Keratinocyte (primary cell): ENCODE measurements around the gene DPYD. TPM values are rescaled to one million over a fixed set of nuclear protein-coding genes. Genes with fewer than 3 reads are reported as not detected.

ENCODE experiments used
- DNase-seq: peaks from one replicate; pipeline ENCODE4 v3.0.0-alpha.2; 2011; ENCODE audit warnings: low read depth, missing footprints, low spot score
- FAIRE-seq: peaks from 2 replicates; lab custom pipeline; 2011; peaks lifted over from hg19 to GRCh38; lab: Jason Lieb, UNC
- H2AFZ ChIP-seq: 2 replicates; pipeline ENCODE4 v1.6.0; 2012; ENCODE audit warnings: low read length, control low read depth, inconsistent platforms; ENCODE audit not compliant: control insufficient read depth
- H3K27ac ChIP-seq: 2 replicates; pipeline ENCODE4 v1.5.1; 2011; ENCODE audit warnings: low read length; ENCODE audit not compliant: control insufficient read depth, insufficient read depth
- H3K27me3 ChIP-seq: 3 replicates; pipeline ENCODE4 v1.6.0; 2011; ENCODE audit warnings: low read length; ENCODE audit not compliant: control insufficient read depth, insufficient read depth; ENCODE audit errors: extremely low read depth
- H3K36me3 ChIP-seq, 2 experiments: 2 replicates in 1 of 2; 3 replicates in 1 of 2; pipeline ENCODE4 v1.5.1; 2011; ENCODE audit warnings: low read length in 2 of 2, mild to moderate bottlenecking in 1 of 2; ENCODE audit not compliant: control insufficient read depth in 2 of 2, insufficient read depth in 2 of 2; ENCODE audit errors: extremely low read depth in 1 of 2
- H3K4me1 ChIP-seq: 3 replicates; pipeline ENCODE4 v1.5.1; 2011; ENCODE audit warnings: low read length; ENCODE audit not compliant: control insufficient read depth, insufficient read depth; ENCODE audit errors: extremely low read depth
- H3K4me2 ChIP-seq: 3 replicates; pipeline ENCODE4 v1.6.0; 2011; ENCODE audit warnings: low read depth, low read length; ENCODE audit not compliant: control insufficient read depth, insufficient read depth; ENCODE audit errors: extremely low read depth
- H3K4me3 ChIP-seq, 3 experiments: fragments of 200-600 bp in 1 of 3; sonication (generic) in 1 of 3; 2 replicates in 2 of 3; 3 replicates in 1 of 3; pipeline ENCODE4 v1.5.1; 2011 to 2016; ENCODE audit warnings: low read length in 3 of 3, mild to moderate bottlenecking in 3 of 3, control low read depth in 2 of 3, inconsistent platforms in 1 of 3, low read depth in 1 of 3, mixed read lengths in 1 of 3, mixed run types in 1 of 3, moderate library complexity in 1 of 3; ENCODE audit not compliant: control insufficient read depth in 2 of 3, insufficient read depth in 2 of 3; ENCODE audit errors: extremely low read depth in 1 of 3
- H3K79me2 ChIP-seq: 2 replicates; pipeline ENCODE4 v1.6.0; 2012; ENCODE audit warnings: low read length; ENCODE audit not compliant: control insufficient read depth, insufficient read depth
- H3K9ac ChIP-seq: 3 replicates; pipeline ENCODE4 v1.6.0; 2011; ENCODE audit warnings: low read length; ENCODE audit not compliant: control insufficient read depth, insufficient read depth; ENCODE audit errors: extremely low read depth
- H3K9me1 ChIP-seq: 3 replicates; pipeline ENCODE4 v1.6.0; 2011; ENCODE audit warnings: low read length; ENCODE audit not compliant: control insufficient read depth, insufficient read depth; ENCODE audit errors: extremely low read depth
- H3K9me3 ChIP-seq: 2 replicates; pipeline ENCODE4 v1.5.1; 2012; ENCODE audit warnings: low read depth, low read length; ENCODE audit not compliant: control insufficient read depth
- H4K20me1 ChIP-seq: 3 replicates; pipeline ENCODE4 v1.6.0; 2011; ENCODE audit warnings: low read length; ENCODE audit not compliant: control insufficient read depth, insufficient read depth; ENCODE audit errors: extremely low read depth
- CTCF ChIP-seq, 3 experiments: IDR thresholded peaks in 1 of 3; conservative IDR thresholded peaks in 1 of 3; optimal IDR thresholded peaks in 1 of 3; 2 replicates in 2 of 3; 3 replicates in 1 of 3; pipeline versions ENCODE3 to v1.5.1; 2011; ENCODE audit warnings: low read length in 3 of 3, mild to moderate bottlenecking in 3 of 3, moderate library complexity in 2 of 3, control low read depth in 1 of 3, inconsistent platforms in 1 of 3; ENCODE audit not compliant: insufficient read depth in 2 of 3; ENCODE audit errors: extremely low read depth in 1 of 3
- EZH2 ChIP-seq: IDR thresholded peaks from one replicate; pipeline ENCODE4 v1.6.1; 2012; ENCODE audit warnings: inconsistent platforms, mild to moderate bottlenecking, low read length, moderate library complexity
- dilution Hi-C: fragments of 300-500 bp; cut with MboI; formaldehyde crosslinking; loops from one replicate; pipeline ENCODE4 v1.7.0; 2020; ENCODE audit warnings: low sequenced_read_pairs; ENCODE audit not compliant: extremely low pct_ligation_motif_present
- polyA plus RNA-seq, 5 experiments: library from polyadenylated mRNA; depleted of rRNA in 3 of 5; stranded (reverse) in 3 of 5; stranded (forward) in 1 of 5; unstranded in 1 of 5; fragments of >200 nt; gene quantifications; 1 replicate in 1 of 5; 2 replicates in 3 of 5; 3 replicates in 1 of 5; pipeline versions ENCODE4 v1.2.1 to v1.2.3, GENCODE V29; 2011 to 2012; ENCODE audit warnings: missing spikeins in 2 of 5, low read depth in 1 of 5, low replicate concordance in 1 of 5

DPYD gene
- polyA plus RNA-seq, 1 donor (not counting 4 experiments of a cell fraction or from before 2014, with no cell fraction given) = 1.9 TPM

- H3K4me3 ChIP-seq = no peak overlapping the region
- H3K9me3 ChIP-seq = no peaks in the 10 kb centered on the region
- H3K4me2 ChIP-seq = no peak overlapping the region
- TF ChIP-seq EZH2 (no peak), CTCF (optimal IDR thresholded peaks at IDR 0.05 in 1 of 3, IDR thresholded peaks at IDR 0.05 in 1 of 3, conservative IDR thresholded peaks at IDR 0.05 in 1 of 3; ENCODE audit: extremely low read depth in 1 of 3, insufficient read depth in 2 of 3, low read length in 3 of 3) (no peak)
- no peaks in the 10 kb centered on the region for H3K79me2 ChIP-seq
- DNase-seq = no peak
- no peaks in the 10 kb centered on the region for H4K20me1 ChIP-seq
- dilution Hi-C loops = no loop called here
- no peaks in the 10 kb centered on the region for H3K27me3 ChIP-seq
- H3K4me1 ChIP-seq = no peaks in the 10 kb centered on the region
- H3K9ac ChIP-seq = no peak overlapping the region
- no peak overlapping the region for H2AFZ ChIP-seq
- H3K36me3 ChIP-seq = no peaks in the 10 kb centered on the region
- H3K27ac ChIP-seq = no peak overlapping the region
- no peaks in the 10 kb centered on the region for H3K9me1 ChIP-seq
- FAIRE-seq = no peak
Observed at GRCh38 chr1:97505289-97505688, 415.5 kb downstream of the DPYD start.

GRCh38 chr1:97502360-97502759 is 418.5 kb downstream of the DPYD start:
- TF ChIP-seq CTCF (optimal IDR thresholded peaks at IDR 0.05 in 1 of 3, IDR thresholded peaks at IDR 0.05 in 1 of 3, conservative IDR thresholded peaks at IDR 0.05 in 1 of 3; ENCODE audit: extremely low read depth in 1 of 3, insufficient read depth in 2 of 3, low read length in 3 of 3) (no peak), EZH2 (no peak)
- no peaks in the 10 kb centered on the region for H3K36me3 ChIP-seq
- H3K9me3 ChIP-seq = no peaks in the 10 kb centered on the region
- H3K9me1 ChIP-seq = no peaks in the 10 kb centered on the region
- no peaks in the 10 kb centered on the region for H3K27me3 ChIP-seq
- no peaks in the 10 kb centered on the region for H3K4me1 ChIP-seq
- dilution Hi-C loops = no loop called here
- H4K20me1 ChIP-seq = no peaks in the 10 kb centered on the region
- H3K4me3 ChIP-seq = no peak overlapping the region
- DNase-seq (no peak), FAIRE-seq (no peak)
- no peak overlapping the region for H3K27ac ChIP-seq
- no peak overlapping the region for H3K9ac ChIP-seq
- no peaks in the 10 kb centered on the region for H3K79me2 ChIP-seq
- no peak overlapping the region for H3K4me2 ChIP-seq
- no peak overlapping the region for H2AFZ ChIP-seq
